ENCODE measurements around the gene ADCY1. TPM values are rescaled to one million over a fixed set of nuclear protein-coding genes. Genes with fewer than 3 reads are reported as not detected.

ADCY1 gene
- polyA plus RNA-seq, 1 donor (not counting 4 experiments of a cell fraction or from before 2014, with no cell fraction given), result 0.54 TPM

DNA sequence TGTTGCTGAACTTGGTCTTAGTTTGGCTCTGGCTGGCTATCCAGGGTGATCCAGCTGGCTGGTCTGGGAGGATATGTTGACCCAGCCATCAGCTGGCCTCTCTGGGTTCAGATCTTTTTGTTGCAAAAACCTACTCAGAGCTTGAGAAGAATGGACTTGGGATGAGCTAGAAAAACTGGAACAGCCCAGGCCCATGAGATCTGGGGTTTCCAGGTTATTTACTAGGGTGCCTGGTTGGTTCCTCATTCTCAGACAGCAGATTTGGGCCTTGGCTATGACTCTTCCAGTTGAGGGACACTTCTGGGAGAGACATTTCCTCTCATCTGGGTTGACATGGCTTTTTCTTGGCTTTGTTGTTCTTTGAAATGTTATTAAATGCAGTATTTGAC is 116.6 kb downstream of the ADCY1 start:
- H3K4me2 ChIP-seq (ENCODE audit: control insufficient read depth, extremely low read depth, insufficient read depth, low read depth, low read length), result no peak overlapping the region
- no peak for DNase-seq (ENCODE audit: low read depth, low spot score)

DNA sequence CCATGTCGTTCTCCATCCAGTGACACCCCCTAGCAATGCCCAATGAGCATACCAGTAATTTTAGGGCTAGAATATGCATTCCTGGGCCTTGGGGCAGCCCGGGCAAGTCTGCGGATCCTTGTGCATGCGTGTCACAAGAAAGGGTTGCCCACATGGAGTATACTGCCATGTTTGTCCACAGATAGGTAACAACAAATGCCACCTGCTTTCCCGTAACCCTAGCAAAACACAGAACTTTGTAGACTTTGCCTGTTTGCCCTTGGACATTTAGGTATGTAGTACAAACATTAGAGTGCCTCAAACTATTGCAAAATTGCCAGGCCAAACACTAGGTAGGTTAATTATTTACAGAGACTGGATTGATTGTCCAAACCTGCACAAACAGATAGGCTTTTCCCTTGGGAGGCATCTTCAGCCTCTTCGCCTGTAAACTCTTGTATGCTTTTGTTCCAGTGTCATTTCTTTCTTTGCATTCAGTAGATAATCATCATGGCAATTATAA is 117.0 kb downstream of the ADCY1 start:
- DNase-seq (ENCODE audit: low read depth, low spot score) (no peak), FAIRE-seq (no peak)
- H3K79me2 ChIP-seq (ENCODE audit: control insufficient read depth, insufficient read depth, low read length), result no peaks in the 10 kb centered on the region
- H2AFZ ChIP-seq (ENCODE audit: control insufficient read depth, low read length), result no peak overlapping the region
- no peaks in the 10 kb centered on the region for H3K36me3 ChIP-seq (ENCODE audit: control insufficient read depth in 2 of 2, extremely low read depth in 1 of 2, insufficient read depth in 2 of 2, low read length in 2 of 2)
- TF ChIP-seq, protein P1, sequence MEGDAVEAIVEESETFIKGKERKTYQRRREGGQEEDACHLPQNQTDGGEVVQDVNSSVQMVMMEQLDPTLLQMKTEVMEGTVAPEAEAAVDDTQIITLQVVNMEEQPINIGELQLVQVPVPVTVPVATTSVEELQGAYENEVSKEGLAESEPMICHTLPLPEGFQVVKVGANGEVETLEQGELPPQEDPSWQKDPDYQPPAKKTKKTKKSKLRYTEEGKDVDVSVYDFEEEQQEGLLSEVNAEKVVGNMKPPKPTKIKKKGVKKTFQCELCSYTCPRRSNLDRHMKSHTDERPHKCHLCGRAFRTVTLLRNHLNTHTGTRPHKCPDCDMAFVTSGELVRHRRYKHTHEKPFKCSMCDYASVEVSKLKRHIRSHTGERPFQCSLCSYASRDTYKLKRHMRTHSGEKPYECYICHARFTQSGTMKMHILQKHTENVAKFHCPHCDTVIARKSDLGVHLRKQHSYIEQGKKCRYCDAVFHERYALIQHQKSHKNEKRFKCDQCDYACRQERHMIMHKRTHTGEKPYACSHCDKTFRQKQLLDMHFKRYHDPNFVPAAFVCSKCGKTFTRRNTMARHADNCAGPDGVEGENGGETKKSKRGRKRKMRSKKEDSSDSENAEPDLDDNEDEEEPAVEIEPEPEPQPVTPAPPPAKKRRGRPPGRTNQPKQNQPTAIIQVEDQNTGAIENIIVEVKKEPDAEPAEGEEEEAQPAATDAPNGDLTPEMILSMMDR (optimal IDR thresholded peaks at IDR 0.05 in 1 of 3, IDR thresholded peaks at IDR 0.05 in 1 of 3, conservative IDR thresholded peaks at IDR 0.05 in 1 of 3; ENCODE audit: extremely low read depth in 1 of 3, insufficient read depth in 2 of 3, low read length in 3 of 3), result no peak
- TF ChIP-seq EZH2 (IDR thresholded peaks at IDR 0.05; ENCODE audit: low read length), result no peak
- H3K27me3 ChIP-seq (ENCODE audit: control insufficient read depth, extremely low read depth, insufficient read depth, low read length), result no peaks in the 10 kb centered on the region
- no peak overlapping the region for H3K9ac ChIP-seq (ENCODE audit: control insufficient read depth, extremely low read depth, insufficient read depth, low read length)
- no peak overlapping the region for H3K4me2 ChIP-seq (ENCODE audit: control insufficient read depth, extremely low read depth, insufficient read depth, low read depth, low read length)
- peaks cover 11% of the 10 kb centered on the region for H3K4me1 ChIP-seq (ENCODE audit: control insufficient read depth, extremely low read depth, insufficient read depth, low read length)
- H3K9me3 ChIP-seq (ENCODE audit: control insufficient read depth, low read depth, low read length), result peaks cover 3% of the 10 kb centered on the region
- no peak overlapping the region for H3K27ac ChIP-seq (ENCODE audit: control insufficient read depth, insufficient read depth, low read length)
- dilution Hi-C loops (cut with MboI; ENCODE audit: extremely low pct_ligation_motif_present, low sequenced_read_pairs), result no loop called here
- no peak overlapping the region for H3K4me3 ChIP-seq (ENCODE audit: control insufficient read depth in 2 of 3, extremely low read depth in 1 of 3, insufficient read depth in 2 of 3, low read depth in 1 of 3, low read length in 3 of 3)
- no peaks in the 10 kb centered on the region for H3K9me1 ChIP-seq (ENCODE audit: control insufficient read depth, extremely low read depth, insufficient read depth, low read length)
- no peaks in the 10 kb centered on the region for H4K20me1 ChIP-seq (ENCODE audit: control insufficient read depth, extremely low read depth, insufficient read depth, low read length)

More for the DNA sequence above, 116.6 kb downstream of the ADCY1 start:
- Histone ChIP-seq H4K20me1 (ENCODE audit: control insufficient read depth, extremely low read depth, insufficient read depth, low read length) (no peaks in the 10 kb centered on the region), H3K36me3 (ENCODE audit: control insufficient read depth in 2 of 2, extremely low read depth in 1 of 2, insufficient read depth in 2 of 2, low read length in 2 of 2) (no peaks in the 10 kb centered on the region), H3K9me3 (ENCODE audit: control insufficient read depth, low read depth, low read length) (peaks cover 3% of the 10 kb centered on the region), H3K79me2 (ENCODE audit: control insufficient read depth, insufficient read depth, low read length) (no peaks in the 10 kb centered on the region), H3K27ac (ENCODE audit: control insufficient read depth, insufficient read depth, low read length) (no peak overlapping the region), H2AFZ (ENCODE audit: control insufficient read depth, low read length) (no peak overlapping the region), H3K27me3 (ENCODE audit: control insufficient read depth, extremely low read depth, insufficient read depth, low read length) (peaks cover 3% of the 10 kb centered on the region), H3K4me1 (ENCODE audit: control insufficient read depth, extremely low read depth, insufficient read depth, low read length) (peaks cover 11% of the 10 kb centered on the region), H3K9me1 (ENCODE audit: control insufficient read depth, extremely low read depth, insufficient read depth, low read length) (no peaks in the 10 kb centered on the region), H3K4me3 (ENCODE audit: control insufficient read depth in 2 of 3, extremely low read depth in 1 of 3, insufficient read depth in 2 of 3, low read depth in 1 of 3, low read length in 3 of 3) (no peak overlapping the region), H3K9ac (ENCODE audit: control insufficient read depth, extremely low read depth, insufficient read depth, low read length) (no peak overlapping the region)
- no peak for FAIRE-seq
- TF ChIP-seq, protein P1 (optimal IDR thresholded peaks at IDR 0.05 in 1 of 3, IDR thresholded peaks at IDR 0.05 in 1 of 3, conservative IDR thresholded peaks at IDR 0.05 in 1 of 3; ENCODE audit: extremely low read depth in 1 of 3, insufficient read depth in 2 of 3, low read length in 3 of 3), result no peak
- no peak for TF ChIP-seq EZH2 (IDR thresholded peaks at IDR 0.05; ENCODE audit: low read length)
- dilution Hi-C loops (cut with MboI; ENCODE audit: extremely low pct_ligation_motif_present, low sequenced_read_pairs), result no loop called here
